GM18870 (cell line): ENCODE measurements around the gene IZUMO4.
"Not testable (repeated sequence)": the region's sequence is repeated elsewhere in the genome, so short reads cannot be mapped to it uniquely, and the experiment has no call there.

Experiments
- ATAC-seq: cut with Tn5 transposase; IDR thresholded peaks from one replicate; pipeline ENCODE4 v1.9.1; 2021; ENCODE audit warnings: moderate library complexity; ENCODE audit not compliant: unreplicated experiment

IZUMO4 gene

DNA sequence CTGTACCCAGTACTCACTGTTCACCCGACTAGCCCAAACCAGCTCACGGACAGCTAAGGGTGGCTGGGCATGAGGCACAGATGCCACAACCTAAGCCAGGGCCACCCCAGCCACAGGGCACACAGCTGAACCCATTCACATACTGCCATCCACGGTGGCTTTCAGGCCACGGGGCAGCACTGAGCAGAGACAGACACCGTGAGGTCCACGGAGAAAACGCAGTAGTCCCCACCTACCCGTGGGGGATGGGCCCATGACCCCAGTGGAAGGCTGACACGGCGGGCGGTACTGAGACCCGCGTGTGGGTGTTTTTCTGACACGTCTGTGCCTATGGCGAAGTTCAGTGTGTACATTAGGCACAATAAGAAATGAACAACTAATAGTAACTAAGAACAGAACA is 25.5 kb downstream of the IZUMO4 start:
- ATAC-seq: no peak

GRCh38 chr19:2122982-2123381 is 26.3 kb downstream of the IZUMO4 start:
- ATAC-seq: no peak

DNA sequence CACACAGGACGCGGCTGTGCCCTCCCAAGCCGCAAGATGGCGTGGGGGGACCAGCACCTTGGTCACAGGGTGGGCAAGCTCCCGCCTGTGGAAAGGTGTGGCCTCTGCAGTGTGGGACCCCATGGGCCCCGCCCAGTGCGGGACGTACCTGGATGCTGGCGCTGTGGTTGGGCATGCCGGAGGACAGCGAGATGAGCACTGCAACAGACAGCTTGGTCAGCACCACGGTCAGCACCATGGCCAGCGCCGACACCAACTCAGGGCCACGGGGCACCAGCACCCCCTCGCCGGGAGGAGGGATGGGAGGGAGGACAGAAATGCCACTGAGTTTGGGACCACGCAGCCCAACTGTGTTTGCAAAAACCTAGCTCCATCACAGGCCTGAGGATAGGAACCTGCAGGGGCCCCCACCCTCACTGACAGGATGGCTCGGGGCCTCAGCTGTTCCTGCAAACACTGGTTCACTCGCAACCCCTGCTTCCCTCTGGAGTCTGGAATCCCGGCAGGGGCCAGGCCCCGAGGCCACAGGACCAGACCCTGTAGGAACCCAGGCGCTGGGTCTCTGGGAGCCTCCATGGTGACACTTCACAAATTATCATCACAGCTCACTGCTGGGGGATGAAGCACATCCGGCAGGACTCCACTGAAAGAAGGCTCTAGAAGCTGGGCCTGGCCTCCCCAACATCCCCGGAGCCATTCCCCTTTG is 27.1 kb downstream of the IZUMO4 start:
- no peak for ATAC-seq

DNA sequence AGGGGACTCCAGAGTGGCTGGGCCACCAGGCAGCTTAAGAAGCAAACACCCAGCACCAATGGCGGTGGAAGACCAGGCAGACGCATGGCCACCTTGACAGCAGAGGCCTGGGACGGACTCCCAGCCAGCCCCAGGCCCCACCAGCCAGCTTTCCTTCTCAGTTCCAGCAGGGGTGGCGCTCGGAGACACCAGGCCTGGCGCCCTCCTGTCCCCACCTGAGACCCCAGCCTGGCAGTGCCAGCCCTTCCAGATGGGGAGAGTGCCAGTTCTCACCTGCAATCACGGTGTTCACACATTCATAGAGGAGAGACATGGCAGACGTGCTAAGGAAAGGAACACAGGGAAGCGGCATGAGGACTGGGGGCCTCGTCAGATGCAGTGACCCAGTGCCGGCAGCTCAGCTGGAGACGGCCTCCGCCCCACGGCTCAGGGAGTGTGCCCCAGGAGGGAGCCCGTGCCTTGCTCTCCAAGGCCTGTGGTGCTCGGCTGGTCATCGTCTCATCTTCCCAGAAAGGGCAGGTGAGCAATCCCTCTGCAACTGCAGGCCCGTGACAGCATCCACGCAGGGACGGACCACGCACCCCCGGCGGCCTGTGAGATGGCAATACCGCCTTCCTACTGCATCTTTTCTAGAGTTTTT is 30.3 kb downstream of the IZUMO4 start:
- ATAC-seq: no peak

- no peak for ATAC-seq
Observed at GRCh38 chr19:2127758-2128157, 31.0 kb downstream of the IZUMO4 start.

DNA sequence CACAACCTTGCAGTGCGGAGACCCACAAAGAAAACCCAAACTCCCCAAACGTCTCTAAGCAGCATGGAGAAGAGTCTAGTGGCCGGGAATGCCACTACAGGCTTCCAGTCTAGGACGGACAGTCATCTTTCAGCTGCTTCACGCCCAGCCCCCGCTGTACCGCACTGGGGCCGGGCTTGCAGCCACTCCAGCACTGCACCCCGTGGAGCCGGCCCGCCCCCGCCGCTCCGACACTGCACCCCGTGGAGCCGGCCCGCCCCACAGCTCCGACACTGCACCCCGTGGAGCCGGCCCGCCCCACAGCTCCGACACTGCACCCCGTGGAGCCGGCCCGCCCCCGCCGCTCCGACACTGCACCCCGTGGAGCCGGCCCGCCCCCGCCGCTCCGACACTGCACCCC is 31.5 kb downstream of the IZUMO4 start:
- not testable (repeated sequence) for ATAC-seq

- ATAC-seq: no peak
Observed at GRCh38 chr19:2129022-2129421, 32.3 kb downstream of the IZUMO4 start.

GRCh38 chr19:2129486-2129885 is 32.8 kb downstream of the IZUMO4 start:
- ATAC-seq: no peak

DNA sequence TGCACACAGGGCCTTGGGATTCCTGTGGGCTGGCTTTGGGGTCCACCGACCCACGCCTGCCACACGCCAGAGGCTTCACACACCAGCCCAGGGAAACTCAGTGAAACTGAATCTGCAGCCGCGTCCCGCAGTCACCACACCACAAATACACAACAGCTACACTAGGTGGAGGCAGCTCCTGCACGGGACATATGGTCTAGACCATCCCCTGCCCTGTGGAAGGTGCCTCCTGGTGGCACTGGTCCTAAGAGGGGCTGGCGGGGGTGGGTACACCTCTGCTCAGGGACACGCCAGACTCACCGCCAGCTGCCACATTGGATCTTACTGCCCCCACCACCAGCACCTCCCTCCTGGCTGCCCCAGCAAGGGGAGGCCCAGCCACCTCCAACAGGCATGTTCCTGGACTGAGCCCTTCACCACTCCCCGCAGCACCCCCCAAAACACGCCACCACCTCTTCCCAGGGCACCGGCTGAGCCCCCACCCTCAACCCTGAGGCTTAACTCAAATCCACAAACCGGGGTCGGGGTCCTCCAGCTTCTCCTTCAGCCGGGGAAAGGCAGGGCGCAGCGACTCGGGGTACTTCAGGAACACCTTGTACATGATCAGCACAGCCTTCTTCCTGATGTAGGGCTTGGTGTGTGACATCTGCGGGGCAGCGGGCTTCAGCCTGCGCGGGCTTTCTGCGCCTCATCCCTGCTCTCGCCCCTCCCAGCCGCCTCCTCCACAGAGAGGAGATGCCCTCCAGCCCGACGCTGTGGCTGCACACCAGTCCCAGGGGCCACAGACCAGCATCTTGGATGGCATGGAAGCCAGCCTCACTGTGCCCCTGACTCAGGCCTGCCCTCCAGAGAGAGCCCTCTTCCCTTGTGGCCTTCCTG is 33.4 kb downstream of the IZUMO4 start:
- ATAC-seq: no peak

DNA sequence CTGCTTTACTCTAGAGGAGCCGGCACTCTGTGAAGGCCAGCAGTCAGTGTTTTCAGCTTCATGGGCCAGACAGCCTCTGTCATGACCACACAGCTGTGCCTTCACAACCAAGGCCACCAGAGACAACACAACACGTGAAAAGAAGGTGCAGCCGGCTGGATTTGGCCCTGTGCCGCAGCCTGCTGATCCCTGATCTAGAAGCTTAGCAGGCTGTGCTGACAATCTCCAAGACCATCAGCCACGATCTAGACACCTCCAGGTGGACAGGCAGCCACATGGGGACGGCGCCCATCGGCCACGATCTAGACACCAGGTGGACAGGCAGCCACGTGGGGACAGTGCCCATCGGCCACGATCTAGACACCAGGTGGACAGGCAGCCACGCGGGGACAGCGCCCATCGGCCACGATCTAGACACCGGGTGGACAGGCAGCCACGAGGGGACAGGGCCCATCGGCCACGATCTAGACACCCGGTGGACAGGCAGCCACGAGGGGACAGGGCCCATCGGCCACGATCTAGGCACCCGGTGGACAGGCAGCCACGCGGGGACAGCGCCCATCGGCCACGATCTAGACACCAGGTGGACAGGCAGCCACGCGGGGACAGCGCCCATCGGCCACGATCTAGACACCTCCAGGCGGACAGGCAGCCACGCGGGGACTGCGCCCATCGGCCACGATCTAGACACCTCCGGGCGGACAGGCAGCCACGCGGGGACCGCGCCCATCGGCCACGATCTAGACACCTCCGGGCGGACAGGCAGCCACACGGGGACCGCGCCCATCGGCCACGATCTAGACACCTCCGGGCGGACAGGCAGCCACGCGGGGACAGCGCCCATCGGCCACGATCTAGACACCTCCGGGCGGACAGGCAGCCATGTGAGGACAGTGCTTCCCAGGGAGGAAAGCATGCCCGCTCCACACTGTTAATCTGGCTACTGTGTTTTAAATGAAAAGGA is 34.6 kb downstream of the IZUMO4 start:
- not testable (repeated sequence) for ATAC-seq

DNA sequence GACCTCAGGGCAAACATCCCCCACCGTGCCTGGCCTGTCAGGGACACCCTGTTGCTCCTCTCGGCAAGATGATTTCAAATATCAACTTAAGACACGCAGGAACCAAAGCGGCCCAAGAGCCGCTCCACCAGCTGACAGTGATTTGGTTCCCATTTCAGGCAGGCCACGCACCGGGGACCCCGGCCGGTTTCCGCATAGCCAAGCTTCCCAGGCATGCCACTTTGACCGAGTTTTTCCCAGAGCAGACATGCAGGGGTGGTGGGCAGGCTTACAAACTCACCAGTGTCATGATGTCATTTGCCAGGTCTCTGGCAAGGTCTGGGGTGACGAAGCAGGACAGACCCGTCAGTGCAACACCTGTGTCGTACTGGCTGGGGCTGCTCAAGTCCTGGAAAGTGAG is 35.5 kb downstream of the IZUMO4 start:
- no peak for ATAC-seq

GRCh38 chr19:2132731-2133490 is 36.2 kb downstream of the IZUMO4 start:
- no peak for ATAC-seq

DNA sequence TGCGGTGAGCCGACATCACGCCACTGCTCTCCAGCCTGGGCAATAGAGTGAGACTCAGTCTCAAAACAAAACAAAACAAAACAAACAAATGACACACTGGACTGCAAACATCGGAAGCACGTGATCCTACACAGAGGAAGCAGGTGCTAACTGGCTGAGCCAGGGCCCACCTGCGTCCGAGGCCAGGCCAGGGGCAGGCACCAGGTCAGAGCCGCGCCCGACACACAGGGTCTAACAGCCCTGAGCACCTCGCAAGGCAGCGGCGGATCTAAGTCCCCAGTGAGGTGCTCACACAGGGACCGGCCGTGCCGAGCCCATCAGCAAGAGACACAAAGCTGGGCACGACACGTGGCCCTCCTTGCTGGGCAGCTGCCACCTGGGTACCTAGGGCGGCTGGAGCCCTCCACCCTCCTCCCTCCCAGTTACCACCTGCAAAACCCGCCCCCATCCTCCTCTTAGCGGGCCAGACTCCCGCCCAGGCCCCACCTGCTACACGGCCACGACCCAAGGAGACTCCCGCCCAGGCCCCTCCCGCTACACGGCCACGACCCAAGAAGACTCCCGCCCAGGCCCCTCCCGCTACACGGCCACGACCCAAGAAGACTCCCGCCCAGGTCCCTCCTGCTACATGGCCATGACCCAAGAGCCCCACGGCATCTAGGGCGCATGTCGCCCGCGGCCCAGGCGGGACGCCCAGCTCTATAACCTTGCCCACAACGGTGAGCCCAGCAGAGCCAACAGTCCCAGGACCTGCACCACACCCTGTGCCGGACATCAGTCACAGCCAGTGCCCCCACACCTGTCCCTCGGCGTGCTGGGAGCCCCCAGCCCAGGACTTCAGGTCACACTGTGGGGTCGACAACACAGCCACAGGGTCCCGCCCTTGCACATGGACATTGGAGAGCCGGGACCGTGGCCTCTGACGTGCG is 39.0 kb downstream of the IZUMO4 start:
- no peak for ATAC-seq

GRCh38 chr19:2136796-2137195 is 40.1 kb downstream of the IZUMO4 start:
- no peak for ATAC-seq

- no peak for ATAC-seq
Observed at GRCh38 chr19:2138061-2138728, 41.5 kb downstream of the IZUMO4 start.

- ATAC-seq: no peak
Observed at GRCh38 chr19:2139385-2140137, 42.8 kb downstream of the IZUMO4 start.

DNA sequence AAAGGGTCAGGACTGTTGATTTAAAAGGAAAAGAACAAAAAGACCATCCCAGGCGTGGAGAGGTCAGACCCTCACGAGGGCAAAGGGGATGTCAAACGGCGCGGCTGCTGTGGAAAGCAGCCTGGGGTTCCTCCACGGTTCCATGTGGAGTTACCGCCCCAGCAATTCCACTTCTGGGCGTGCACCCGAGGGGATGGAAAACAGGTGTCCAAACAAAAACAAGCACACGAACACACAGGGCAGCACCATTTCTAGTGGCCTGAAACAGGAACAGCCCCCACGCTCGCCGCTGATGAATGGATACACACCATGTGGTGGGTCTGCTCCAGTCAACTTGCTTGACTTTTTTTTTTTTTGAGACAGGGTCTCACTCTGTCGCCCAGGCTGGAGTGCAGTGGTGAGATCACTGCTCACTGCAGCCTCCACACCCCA is 43.4 kb downstream of the IZUMO4 start:
- ATAC-seq: no peak
